ENCODE data around the gene ADAM15. TPM values are rescaled to one million over a fixed set of nuclear protein-coding genes. Genes with fewer than 3 reads are reported as not detected.

ADAM15 gene
- total RNA-seq, 2 experiments from 2014 or later: 17.2 to 20.1 TPM

GRCh38 chr1:155012776-155013602 lies 38.1 kb upstream of the ADAM15 start:
- no peaks in the 10 kb centered on the region for H3K9me3 Mint-ChIP-seq
- no peak for TF ChIP-seq CTCF (IDR thresholded peaks at IDR 0.05)
- H3K27ac Mint-ChIP-seq: peak overlapping the region; percentile 92
- H3K4me1 Mint-ChIP-seq (ENCODE audit: low read depth): peaks cover 78% of the 10 kb centered on the region
- Histone ChIP-seq H3K9me3 (ENCODE audit: control insufficient read depth in 1 of 2, insufficient read depth in 1 of 2, low read length in 2 of 2) (no peaks in the 10 kb centered on the region), H3K27ac (ENCODE audit: low read depth in 1 of 2, low read length in 2 of 2) (peak overlapping the region; percentile 87 to 88), H3K4me3 (ENCODE audit: low read length) (peak overlapping the region; percentile 89), H3K27me3 (ENCODE audit: control insufficient read depth in 1 of 2, insufficient read depth in 2 of 2, low read length in 2 of 2) (no peaks in the 10 kb centered on the region), H3K4me1 (ENCODE audit: insufficient read depth, low read length) (peaks cover 99% of the 10 kb centered on the region), H3K36me3 (ENCODE audit: insufficient read depth, low read length) (peaks cover 48% of the 10 kb centered on the region)
- H3K27me3 Mint-ChIP-seq: no peaks in the 10 kb centered on the region
- intact Hi-C loops (cut with DNase I, micrococcal nuclease): no loop called here
- DNase-seq (no peak), ATAC-seq (ENCODE audit: poor library complexity) (peak; percentile 4)
- peak overlapping the region; percentile 91 for H3K4me3 Mint-ChIP-seq
- CTCF ChIA-PET: interaction anchor here (1.0 to 1.6 kb wide), 4 partner anchors 9 to 58 kb away, joined by 3 to 5 read pairs (median 3); no protein-coding TSS in a partner anchor
- peaks cover 48% of the 10 kb centered on the region for H3K36me3 Mint-ChIP-seq (ENCODE audit: low read depth)
- POLR2A ChIA-PET: interaction anchor here (0.6 to 10.7 kb wide), 13 partner anchors 8 to 454 kb away, joined by 3 to 189 read pairs (median 4); partner anchors contain the start of genes CKS1B, FLAD1, PBXIP1 and PMVK

- Histone ChIP-seq H3K36me3 (ENCODE audit: insufficient read depth, low read length) (peaks cover 52% of the 10 kb centered on the region), H3K4me3 (ENCODE audit: low read length) (peak overlapping the region; percentile 89), H3K4me1 (ENCODE audit: insufficient read depth, low read length) (peaks cover 99% of the 10 kb centered on the region), H3K27ac (ENCODE audit: low read depth in 1 of 2, low read length in 2 of 2) (peak overlapping the region; percentile 87 to 88), H3K9me3 (ENCODE audit: control insufficient read depth in 1 of 2, insufficient read depth in 1 of 2, low read length in 2 of 2) (no peaks in the 10 kb centered on the region), H3K27me3 (ENCODE audit: control insufficient read depth in 1 of 2, insufficient read depth in 2 of 2, low read length in 2 of 2) (no peaks in the 10 kb centered on the region)
- no peaks in the 10 kb centered on the region for H3K9me3 Mint-ChIP-seq
- peaks cover 48% of the 10 kb centered on the region for H3K36me3 Mint-ChIP-seq (ENCODE audit: low read depth)
- intact Hi-C loops (cut with DNase I, micrococcal nuclease): no loop called here
- ATAC-seq (ENCODE audit: poor library complexity): peak; percentile 26
- TF ChIP-seq CTCF (IDR thresholded peaks at IDR 0.05): no peak
- peak overlapping the region; percentile 91 for H3K4me3 Mint-ChIP-seq
- no peaks in the 10 kb centered on the region for H3K27me3 Mint-ChIP-seq
- DNase-seq: peak in 11 of 14 experiments; percentile 47 to 84 (median 65)
- H3K27ac Mint-ChIP-seq: peak overlapping the region; percentile 92
- POLR2A ChIA-PET: interaction anchor here (1.2 to 10.7 kb wide), 9 partner anchors 14 to 455 kb away, joined by 3 to 189 read pairs (median 5); partner anchors contain the start of genes CKS1B, FLAD1, PBXIP1 and PMVK
- CTCF ChIA-PET: interaction anchor here (1.6 to 9.7 kb wide), 2 partner anchors 15 to 40 kb away, joined by 3 to 159 read pairs; partner anchors contain the start of genes LENEP and ZBTB7B
- H3K4me1 Mint-ChIP-seq (ENCODE audit: low read depth): peaks cover 79% of the 10 kb centered on the region
Observed at GRCh38 chr1:155013632-155014031, 37.5 kb upstream of the ADAM15 start.

- intact Hi-C loops (cut with DNase I, micrococcal nuclease): loop anchor here (5.0 kb wide), 2 partner anchors 348 to 458 kb away; partner anchors contain the start of gene UBE2Q1 (in 1 of the 2)
- no peak for TF ChIP-seq CTCF (IDR thresholded peaks at IDR 0.05)
- CTCF ChIA-PET: interaction anchor here (3.1 to 9.7 kb wide), 4 partner anchors 16 to 59 kb away, joined by 54 to 159 read pairs (median 66); partner anchors contain the start of genes CKS1B, FLAD1, LENEP and PBXIP1
Observed at GRCh38 chr1:155014709-155015508, 36.2 kb upstream of the ADAM15 start.

More at GRCh38 chr1:155014709-155015508, 36.2 kb upstream of the ADAM15 start:
- Mint-ChIP-seq H3K9me3 (no peaks in the 10 kb centered on the region), H3K27me3 (no peaks in the 10 kb centered on the region), H3K4me3 (no peak overlapping the region), H3K36me3 (ENCODE audit: low read depth) (peaks cover 39% of the 10 kb centered on the region), H3K4me1 (ENCODE audit: low read depth) (peaks cover 86% of the 10 kb centered on the region), H3K27ac (peak overlapping the region; percentile 92)
- no peak for ATAC-seq (ENCODE audit: poor library complexity)
- Histone ChIP-seq H3K36me3 (ENCODE audit: insufficient read depth, low read length) (peaks cover 54% of the 10 kb centered on the region), H3K27ac (ENCODE audit: low read depth in 1 of 2, low read length in 2 of 2) (peak overlapping the region; percentile 73 to 88), H3K27me3 (ENCODE audit: control insufficient read depth in 1 of 2, insufficient read depth in 2 of 2, low read length in 2 of 2) (no peaks in the 10 kb centered on the region), H3K4me3 (ENCODE audit: low read length) (no peak overlapping the region), H3K4me1 (ENCODE audit: insufficient read depth, low read length) (peaks cover 99% of the 10 kb centered on the region), H3K9me3 (ENCODE audit: control insufficient read depth in 1 of 2, insufficient read depth in 1 of 2, low read length in 2 of 2) (no peaks in the 10 kb centered on the region)
- DNase-seq: no peak
- POLR2A ChIA-PET: interaction anchor here (1.4 to 10.7 kb wide), 7 partner anchors 15 to 179 kb away, joined by 3 to 189 read pairs (median 46); partner anchors contain the start of genes CKS1B, FLAD1, LENEP and PBXIP1

All from CD4-positive, alpha-beta T cell (primary cell).